Hepatocyte (in vitro differentiated cells): Measurements from ENCODE around the gene ADIPOR2. TPM values are rescaled to one million over a fixed set of nuclear protein-coding genes. Genes with fewer than 3 reads are reported as not detected.

ENCODE experiments used
- DNase-seq: peaks from one replicate; pipeline ENCODE4 v3.0.0-alpha.2; 2016; ENCODE audit warnings: low spot score
- H2AFZ ChIP-seq: fragments of 200-600 bp; sonication (generic); 2 replicates; pipeline ENCODE4 v1.6.0; 2016; ENCODE audit warnings: antibody characterized with exemption, mild to moderate bottlenecking
- H3K27ac ChIP-seq: fragments of 200-600 bp; sonication (generic); 2 replicates; pipeline ENCODE4 v1.5.1; 2016; ENCODE audit warnings: mild to moderate bottlenecking
- H3K27me3 ChIP-seq: fragments of 200-600 bp; sonication (generic); 2 replicates; pipeline ENCODE4 v1.6.1; 2016
- H3K36me3 ChIP-seq: fragments of 200-600 bp; sonication (generic); replicated peaks from 2 replicates; pipeline ENCODE4 v1.5.1; 2016; ENCODE audit warnings: low read depth; ENCODE audit not compliant: insufficient read depth
- H3K4me1 ChIP-seq: fragments of 200-600 bp; sonication (generic); 2 replicates; pipeline ENCODE4 v1.5.1; 2016; ENCODE audit warnings: mild to moderate bottlenecking, moderate library complexity; ENCODE audit not compliant: insufficient read depth
- H3K4me2 ChIP-seq: fragments of 200-600 bp; sonication (generic); 2 replicates; pipeline ENCODE4 v1.6.0; 2016
- H3K4me3 ChIP-seq: fragments of 200-600 bp; sonication (generic); 2 replicates; pipeline ENCODE4 v1.5.1; 2016; ENCODE audit warnings: mild to moderate bottlenecking
- H3K79me2 ChIP-seq: fragments of 200-600 bp; sonication (generic); 2 replicates; pipeline ENCODE4 v1.6.0; 2017; ENCODE audit warnings: mild to moderate bottlenecking
- H3K9me2 ChIP-seq: fragments of 200-600 bp; sonication (generic); replicated peaks from 2 replicates; pipeline ENCODE4 v1.6.0; 2017; ENCODE audit warnings: mild to moderate bottlenecking; ENCODE audit not compliant: insufficient read depth
- H3K9me3 ChIP-seq: fragments of 200-600 bp; sonication (generic); 2 replicates; pipeline ENCODE4 v1.5.1; 2016; ENCODE audit warnings: low read depth, mild to moderate bottlenecking
- H4K20me1 ChIP-seq: fragments of 200-600 bp; sonication (generic); 2 replicates; pipeline ENCODE4 v1.6.0; 2016; ENCODE audit warnings: mild to moderate bottlenecking; ENCODE audit not compliant: insufficient read depth, poor library complexity, severe bottlenecking
- CTCF ChIP-seq: fragments of 200-600 bp; sonication (generic); IDR thresholded peaks from 2 replicates; pipeline ENCODE4 v1.5.1; 2016; ENCODE audit warnings: antibody characterized with exemption, mild to moderate bottlenecking; ENCODE audit not compliant: poor library complexity
- EZH2 ChIP-seq: fragments of 200-600 bp; sonication (generic); IDR thresholded peaks from 2 replicates; pipeline ENCODE4 v1.6.1; 2016; ENCODE audit warnings: antibody characterized with exemption, mild to moderate bottlenecking, borderline replicate concordance
- EZH2phosphoT487 ChIP-seq: fragments of 200-600 bp; sonication (generic); IDR thresholded peaks from one replicate; pipeline ENCODE4 v1.6.1; 2018; ENCODE audit warnings: antibody characterized with exemption, mild to moderate bottlenecking, low read depth, moderate library complexity; ENCODE audit not compliant: unreplicated experiment, severe bottlenecking
- WGBS: methylation state at CpG from one replicate; pipeline ENCODE4 v1.1.6; 2016; ENCODE audit warnings: low lambda C conversion rate; ENCODE audit errors: missing lambda C conversion rate; 5-methylcytosine and 5-hydroxymethylcytosine counted together
- polyA plus RNA-seq: library from polyadenylated mRNA; unstranded; fragments of >200 nt; fragmentation: Nextera tagmentation; extraction: Ambion mirVana; gene quantifications from 2 replicates; pipeline ENCODE4 v1.2.1, GENCODE V29; 2016
- total RNA-seq: library from RNA; depleted of rRNA; stranded (reverse); fragments of >200 nt; gene quantifications from 2 replicates; pipeline ENCODE4 v1.2.3, GENCODE V29; 2014

ADIPOR2 gene
- total and polyA plus RNA-seq, 2 experiments from 2014 or later: 10.4 to 47.3 TPM

GRCh38 chr12:1643905-1644533 lies 46.9 kb upstream of the ADIPOR2 start:
- no peak for DNase-seq
- no peak overlapping the region for H2AFZ ChIP-seq
- H3K9me3 ChIP-seq: no peaks in the 10 kb centered on the region
- H4K20me1 ChIP-seq: no peaks in the 10 kb centered on the region
- no peaks in the 10 kb centered on the region for H3K27me3 ChIP-seq
- no peaks in the 10 kb centered on the region for H3K36me3 ChIP-seq
- no peak for TF ChIP-seq EZH2phosphoT487
- no peak for TF ChIP-seq CTCF
- TF ChIP-seq EZH2: no peak
- no peak overlapping the region for H3K27ac ChIP-seq
- 65% methylated on average over 7 of the region's 7 CpGs for WGBS
- H3K4me3 ChIP-seq: no peak overlapping the region
- no peak overlapping the region for H3K4me2 ChIP-seq
- peaks cover 10% of the 10 kb centered on the region for H3K4me1 ChIP-seq
- H3K79me2 ChIP-seq: no peaks in the 10 kb centered on the region
- H3K9me2 ChIP-seq: no peaks in the 10 kb centered on the region

DNA sequence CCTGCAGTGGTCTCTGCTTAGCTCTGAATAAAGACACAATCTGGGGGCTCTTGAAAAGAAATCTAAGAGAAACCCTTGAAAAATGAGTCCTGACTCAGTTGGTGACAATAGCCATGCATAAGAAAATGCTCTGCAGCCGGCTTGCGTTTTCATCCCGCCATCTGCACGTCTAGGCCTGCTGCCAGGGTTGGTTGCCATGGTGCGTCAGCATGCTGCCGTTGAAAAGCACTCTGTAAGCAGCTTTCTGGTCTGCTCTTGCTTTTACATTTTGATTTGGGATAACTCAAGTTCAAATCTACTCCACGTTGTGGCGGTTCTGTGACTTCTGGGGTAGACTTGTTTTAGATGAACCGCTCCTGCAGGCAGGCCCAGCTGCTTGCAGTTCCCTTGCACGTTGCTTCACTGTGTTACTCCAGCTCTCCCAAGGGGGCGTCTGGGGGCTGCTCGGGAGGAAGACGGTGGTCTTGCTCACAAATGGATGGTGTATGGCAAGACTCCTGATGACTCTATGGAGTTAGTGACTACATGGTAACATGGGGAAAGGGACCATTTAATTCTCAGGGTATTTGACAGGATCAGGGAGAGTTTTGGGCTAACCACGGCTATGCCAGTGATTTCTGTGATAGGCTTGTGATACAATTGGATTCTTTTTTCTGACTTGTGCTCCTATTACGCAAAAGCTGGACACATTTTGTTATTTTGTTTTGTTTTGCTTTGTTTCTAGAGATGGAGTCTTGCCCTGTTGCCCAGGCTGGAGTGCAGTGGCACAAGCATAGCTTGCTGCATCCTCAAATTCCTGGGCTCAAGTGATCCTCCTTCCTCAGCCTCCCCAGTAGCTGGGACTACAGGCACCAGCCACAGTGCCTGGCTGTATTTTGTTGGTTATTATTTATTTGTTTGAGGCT lies 46.1 kb upstream of the ADIPOR2 start:
- H3K36me3 ChIP-seq: no peaks in the 10 kb centered on the region
- no peaks in the 10 kb centered on the region for H3K27me3 ChIP-seq
- H4K20me1 ChIP-seq: no peaks in the 10 kb centered on the region
- DNase-seq: peak; percentile 64
- H3K27ac ChIP-seq: no peak overlapping the region
- peaks cover 10% of the 10 kb centered on the region for H3K4me1 ChIP-seq
- H3K4me2 ChIP-seq: no peak overlapping the region
- no peaks in the 10 kb centered on the region for H3K79me2 ChIP-seq
- TF ChIP-seq CTCF (no peak), EZH2 (no peak), EZH2phosphoT487 (no peak)
- 58% methylated on average over 15 of the region's 15 CpGs for WGBS
- H3K4me3 ChIP-seq: no peak overlapping the region
- no peaks in the 10 kb centered on the region for H3K9me3 ChIP-seq
- no peaks in the 10 kb centered on the region for H3K9me2 ChIP-seq
- no peak overlapping the region for H2AFZ ChIP-seq

- H3K27ac ChIP-seq: no peak overlapping the region
- H3K4me3 ChIP-seq: no peak overlapping the region
- H4K20me1 ChIP-seq: no peaks in the 10 kb centered on the region
- no peak overlapping the region for H3K4me2 ChIP-seq
- DNase-seq: no peak
- TF ChIP-seq CTCF (no peak), EZH2phosphoT487 (no peak), EZH2 (no peak)
- 98% methylated on average over 29 of the region's 29 CpGs for WGBS
- no peaks in the 10 kb centered on the region for H3K9me2 ChIP-seq
- H3K79me2 ChIP-seq: no peaks in the 10 kb centered on the region
- no peaks in the 10 kb centered on the region for H3K36me3 ChIP-seq
- H3K4me1 ChIP-seq: peaks cover 10% of the 10 kb centered on the region
- H3K9me3 ChIP-seq: no peaks in the 10 kb centered on the region
- H3K27me3 ChIP-seq: no peaks in the 10 kb centered on the region
- no peak overlapping the region for H2AFZ ChIP-seq
These were observed 45.1 kb upstream of the ADIPOR2 start for GRCh38 chr12:1645819-1646218.
